Measurements from ENCODE around the gene TDRD10.

Gene TDRD10

DNA sequence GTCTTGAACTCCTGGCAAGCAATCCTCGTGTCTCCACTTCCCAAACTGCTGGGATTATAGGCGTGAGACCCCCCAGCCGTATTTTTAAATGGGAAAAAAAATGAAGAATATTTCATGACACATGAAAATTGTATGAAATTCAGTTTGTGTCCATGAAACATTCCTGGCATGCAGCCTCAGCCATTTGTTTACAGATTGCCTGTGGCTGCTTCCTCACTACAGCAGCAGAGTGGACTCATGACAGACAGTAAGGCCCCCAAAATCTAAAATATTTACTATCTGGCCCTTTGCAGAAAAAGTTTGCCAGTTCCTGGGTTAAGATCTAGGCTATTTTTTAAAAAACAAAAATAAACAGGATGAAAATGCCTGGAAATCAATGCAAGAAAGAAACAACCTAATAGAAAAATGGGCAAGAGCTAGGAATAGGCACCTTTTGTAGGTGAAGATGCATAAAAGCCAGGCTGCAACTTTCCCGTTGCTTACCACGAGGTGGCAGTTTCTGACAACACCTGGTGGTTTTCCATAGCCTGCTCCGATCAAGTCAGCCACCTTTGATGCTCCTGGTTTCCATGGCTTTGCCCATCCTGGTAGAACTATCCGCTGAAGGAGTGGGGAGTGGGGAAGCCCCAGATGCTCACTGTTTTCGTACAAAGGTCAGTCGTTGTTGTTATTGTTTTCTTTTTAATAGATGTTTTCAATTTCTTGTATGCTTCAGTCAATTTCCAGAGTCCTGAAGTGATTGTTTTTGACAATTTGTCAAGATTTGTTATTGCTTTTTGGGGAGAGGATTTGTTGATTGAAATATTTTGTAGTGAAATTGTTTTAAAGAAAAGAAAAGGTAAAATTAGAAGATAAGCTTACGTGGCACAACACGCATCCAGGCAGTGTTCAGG, 32.2 kb downstream of the TDRD10 start:
- no peaks in the 10 kb centered on the region for H3K79me2 ChIP-seq (ENCODE audit: low read length)
- peaks cover 14% of the 10 kb centered on the region; the same call in 1 of the 2 replicates for H3K27me3 ChIP-seq (ENCODE audit: low read depth, low read length)
- H3K4me3 ChIP-seq (ENCODE audit: low read length): no peak overlapping the region
- TF ChIP-seq, protein P1, sequence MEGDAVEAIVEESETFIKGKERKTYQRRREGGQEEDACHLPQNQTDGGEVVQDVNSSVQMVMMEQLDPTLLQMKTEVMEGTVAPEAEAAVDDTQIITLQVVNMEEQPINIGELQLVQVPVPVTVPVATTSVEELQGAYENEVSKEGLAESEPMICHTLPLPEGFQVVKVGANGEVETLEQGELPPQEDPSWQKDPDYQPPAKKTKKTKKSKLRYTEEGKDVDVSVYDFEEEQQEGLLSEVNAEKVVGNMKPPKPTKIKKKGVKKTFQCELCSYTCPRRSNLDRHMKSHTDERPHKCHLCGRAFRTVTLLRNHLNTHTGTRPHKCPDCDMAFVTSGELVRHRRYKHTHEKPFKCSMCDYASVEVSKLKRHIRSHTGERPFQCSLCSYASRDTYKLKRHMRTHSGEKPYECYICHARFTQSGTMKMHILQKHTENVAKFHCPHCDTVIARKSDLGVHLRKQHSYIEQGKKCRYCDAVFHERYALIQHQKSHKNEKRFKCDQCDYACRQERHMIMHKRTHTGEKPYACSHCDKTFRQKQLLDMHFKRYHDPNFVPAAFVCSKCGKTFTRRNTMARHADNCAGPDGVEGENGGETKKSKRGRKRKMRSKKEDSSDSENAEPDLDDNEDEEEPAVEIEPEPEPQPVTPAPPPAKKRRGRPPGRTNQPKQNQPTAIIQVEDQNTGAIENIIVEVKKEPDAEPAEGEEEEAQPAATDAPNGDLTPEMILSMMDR (IDR thresholded peaks at IDR 0.05; ENCODE audit: low read depth, low read length): peak; percentile 75
- TF ChIP-seq EZH2phosphoT487 (IDR thresholded peaks at IDR 0.05; ENCODE audit: low read depth): no peak
- no peak overlapping the region for H3K4me2 ChIP-seq (ENCODE audit: low read length)
- no peak overlapping the region for H3K9ac ChIP-seq (ENCODE audit: low read length)
- H3K36me3 ChIP-seq (replicated peaks; ENCODE audit: low read depth, low read length): no peaks in the 10 kb centered on the region
- no peaks in the 10 kb centered on the region for H3K9me3 ChIP-seq (ENCODE audit: insufficient read depth, low read length)
- no peaks in the 10 kb centered on the region for H4K20me1 ChIP-seq (ENCODE audit: insufficient read depth, low read length)
- H3K4me1 ChIP-seq (ENCODE audit: low read length): no peaks in the 10 kb centered on the region
- no peak overlapping the region for H3K27ac ChIP-seq (ENCODE audit: low read length)
- H2AFZ ChIP-seq (ENCODE audit: low read depth, low read length): no peak overlapping the region

DNA sequence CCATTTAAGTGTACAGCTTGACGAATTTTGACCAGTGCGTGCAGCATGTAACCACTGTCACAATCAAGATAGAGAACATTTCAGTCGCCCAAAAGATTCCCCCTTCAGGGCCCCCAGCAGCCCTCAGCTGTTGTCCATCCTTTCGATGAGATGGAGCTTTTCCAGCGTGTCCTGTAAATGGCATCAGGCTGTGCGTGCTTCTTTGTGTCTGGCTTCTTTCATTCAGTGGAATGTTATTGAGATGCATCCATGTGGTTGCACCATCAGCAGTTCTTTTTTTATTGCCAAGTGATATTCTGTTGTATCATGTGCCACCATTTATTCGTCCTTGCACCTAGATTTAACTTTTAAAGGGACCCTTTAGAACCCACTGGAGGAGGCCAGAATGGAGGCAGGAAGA, 34.6 kb downstream of the TDRD10 start:
- no peaks in the 10 kb centered on the region for H3K4me1 ChIP-seq (ENCODE audit: low read length)
- no peak overlapping the region for H3K4me3 ChIP-seq (ENCODE audit: low read length)
- no peaks in the 10 kb centered on the region for H3K36me3 ChIP-seq (replicated peaks; ENCODE audit: low read depth, low read length)
- H2AFZ ChIP-seq (ENCODE audit: low read depth, low read length): no peak overlapping the region
- no peaks in the 10 kb centered on the region for H3K79me2 ChIP-seq (ENCODE audit: low read length)
- no peak overlapping the region for H3K27ac ChIP-seq (ENCODE audit: low read length)
- TF ChIP-seq, protein P1 (IDR thresholded peaks at IDR 0.05; ENCODE audit: low read depth, low read length): no peak
- TF ChIP-seq EZH2phosphoT487 (IDR thresholded peaks at IDR 0.05; ENCODE audit: low read depth): no peak
- H4K20me1 ChIP-seq (ENCODE audit: insufficient read depth, low read length): no peaks in the 10 kb centered on the region
- H3K4me2 ChIP-seq (ENCODE audit: low read length): no peak overlapping the region
- H3K9ac ChIP-seq (ENCODE audit: low read length): no peak overlapping the region
- H3K9me3 ChIP-seq (ENCODE audit: insufficient read depth, low read length): no peaks in the 10 kb centered on the region
- H3K27me3 ChIP-seq (ENCODE audit: low read depth, low read length): peaks cover 27% of the 10 kb centered on the region

DNA sequence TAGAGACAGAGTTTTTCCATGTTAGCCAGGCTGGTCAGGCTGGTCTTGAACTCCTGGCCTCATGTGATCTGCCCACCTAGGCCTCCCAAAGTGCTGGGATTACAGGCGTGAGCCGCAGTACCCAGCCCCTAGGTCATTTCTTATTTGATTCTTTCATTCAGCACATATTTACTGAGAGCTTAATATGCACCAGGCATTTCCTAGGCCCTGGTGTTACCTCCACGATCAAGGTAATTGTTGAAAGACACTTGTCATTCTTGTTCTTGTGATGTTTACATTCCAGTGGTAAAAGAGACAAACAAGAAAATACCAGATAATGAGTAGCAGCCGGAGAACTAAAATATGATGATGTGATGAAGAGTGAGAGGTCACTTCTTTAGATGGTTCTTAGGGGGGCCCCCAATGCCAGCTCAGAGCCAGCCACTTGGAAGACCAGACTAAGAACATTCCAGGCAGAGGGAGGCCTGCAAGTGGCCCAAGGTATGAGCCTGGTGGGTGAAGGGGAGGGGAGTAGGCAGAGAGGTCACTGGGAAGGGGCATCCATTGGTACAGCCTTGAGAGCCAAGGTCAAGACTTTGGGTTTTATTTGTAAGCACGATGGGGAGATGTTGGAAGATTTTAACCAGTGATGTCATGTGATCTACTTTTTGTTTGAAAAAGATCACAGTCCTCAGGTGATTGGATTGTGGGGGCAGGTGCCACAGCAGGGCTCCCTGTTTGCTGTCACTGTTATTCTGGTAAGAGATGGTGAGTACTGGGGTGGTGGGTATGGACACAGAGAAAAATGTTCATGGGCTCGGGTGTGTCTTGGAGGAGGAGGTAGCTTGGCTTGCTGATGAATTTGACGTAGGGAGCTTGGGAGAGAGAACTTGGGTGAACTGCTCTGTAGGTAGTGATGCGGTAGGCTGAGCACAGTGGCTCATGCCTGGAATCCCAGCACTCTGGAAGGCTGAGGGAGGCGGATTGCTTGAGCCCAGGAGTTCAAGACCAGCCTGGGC, 37.8 kb downstream of the TDRD10 start:
- Histone ChIP-seq H3K4me3 (ENCODE audit: low read length) (no peak overlapping the region), H3K36me3 (replicated peaks; ENCODE audit: low read depth, low read length) (no peaks in the 10 kb centered on the region), H3K79me2 (ENCODE audit: low read length) (no peaks in the 10 kb centered on the region), H3K4me1 (ENCODE audit: low read length) (no peaks in the 10 kb centered on the region), H3K27ac (ENCODE audit: low read length) (no peak overlapping the region), H3K4me2 (ENCODE audit: low read length) (no peak overlapping the region), H3K9me3 (ENCODE audit: insufficient read depth, low read length) (no peaks in the 10 kb centered on the region), H2AFZ (ENCODE audit: low read depth, low read length) (no peak overlapping the region), H3K9ac (ENCODE audit: low read length) (no peak overlapping the region), H3K27me3 (ENCODE audit: low read depth, low read length) (peaks cover 41% of the 10 kb centered on the region), H4K20me1 (ENCODE audit: insufficient read depth, low read length) (no peaks in the 10 kb centered on the region)
- TF ChIP-seq, protein P1 (IDR thresholded peaks at IDR 0.05; ENCODE audit: low read depth, low read length): no peak
- no peak for TF ChIP-seq EZH2phosphoT487 (IDR thresholded peaks at IDR 0.05; ENCODE audit: low read depth)

DNA sequence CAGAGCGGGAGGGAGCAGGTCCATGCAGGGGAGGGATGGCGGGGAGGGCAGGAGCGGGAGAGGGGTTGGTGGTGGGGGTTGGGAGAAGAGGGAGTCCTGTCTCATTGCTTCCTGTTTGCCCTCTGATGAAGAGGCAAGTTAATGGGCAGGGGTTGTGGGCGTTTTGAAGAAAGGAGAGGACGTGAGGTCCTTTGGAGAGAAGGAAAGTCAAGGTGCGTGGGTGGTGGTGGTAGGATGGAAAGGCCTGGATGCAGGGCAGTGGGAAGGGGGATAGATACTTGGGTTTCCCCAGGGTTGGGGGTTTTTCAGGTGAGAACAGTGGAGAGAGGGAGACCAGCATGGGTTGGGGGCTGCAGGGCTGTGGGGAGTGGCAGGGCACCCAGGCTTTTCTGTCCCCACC, 39.2 kb downstream of the TDRD10 start:
- H3K4me2 ChIP-seq (ENCODE audit: low read length): no peak overlapping the region
- H3K4me1 ChIP-seq (ENCODE audit: low read length): no peaks in the 10 kb centered on the region
- H3K4me3 ChIP-seq (ENCODE audit: low read length): no peak overlapping the region
- H4K20me1 ChIP-seq (ENCODE audit: insufficient read depth, low read length): no peaks in the 10 kb centered on the region
- TF ChIP-seq, protein P1 (IDR thresholded peaks at IDR 0.05; ENCODE audit: low read depth, low read length): no peak
- TF ChIP-seq EZH2phosphoT487 (IDR thresholded peaks at IDR 0.05; ENCODE audit: low read depth): no peak
- no peaks in the 10 kb centered on the region for H3K36me3 ChIP-seq (replicated peaks; ENCODE audit: low read depth, low read length)
- H2AFZ ChIP-seq (ENCODE audit: low read depth, low read length): no peak overlapping the region
- no peaks in the 10 kb centered on the region for H3K9me3 ChIP-seq (ENCODE audit: insufficient read depth, low read length)
- no peak overlapping the region for H3K27ac ChIP-seq (ENCODE audit: low read length)
- H3K27me3 ChIP-seq (ENCODE audit: low read depth, low read length): peaks cover 41% of the 10 kb centered on the region
- H3K79me2 ChIP-seq (ENCODE audit: low read length): no peaks in the 10 kb centered on the region
- no peak overlapping the region for H3K9ac ChIP-seq (ENCODE audit: low read length)
